Stimulated activated CD8-positive, alpha-beta memory T cell treated with anti-CD3 and anti-CD28 coated beads, Interleukin-15, amount 100 ng/mL, for 48 hours (primary cell): ENCODE results near the gene RNF111.
"Not testable (repeated sequence)": the region's sequence is repeated elsewhere in the genome, so short reads cannot be mapped to it uniquely, and the experiment has no call there.

Experiments
- DNase-seq, 2 donors: peaks; one replicate each; pipeline ENCODE4 v3.0.0-alpha.2; 2020; ENCODE audit warnings: low read depth in 2 of 2

RNF111 gene

GRCh38 chr15:59059076-59059597 lies 71.7 kb downstream of the RNF111 start:
- DNase-seq: no peak

GRCh38 chr15:59060348-59060747 lies 72.9 kb downstream of the RNF111 start:
- DNase-seq: no peak

GRCh38 chr15:59063042-59063441 lies 75.6 kb downstream of the RNF111 start:
- no peak for DNase-seq

- DNase-seq: no peak
Observed at GRCh38 chr15:59069430-59069829, 82.0 kb downstream of the RNF111 start.

- DNase-seq: no peak
Observed at GRCh38 chr15:59074607-59075006, 87.1 kb downstream of the RNF111 start.

- no peak for DNase-seq
Observed at GRCh38 chr15:59087731-59088130, 100.3 kb downstream of the RNF111 start.

GRCh38 chr15:59094077-59094476 lies 106.6 kb downstream of the RNF111 start:
- DNase-seq: no peak

- no peak for DNase-seq
Observed at GRCh38 chr15:59096429-59096828, 109.0 kb downstream of the RNF111 start.

- DNase-seq: no peak
Observed at GRCh38 chr15:59099162-59099685, 111.8 kb downstream of the RNF111 start.

GRCh38 chr15:59104602-59104911 lies 117.1 kb downstream of the RNF111 start:
- DNase-seq: no peak

- DNase-seq: peak; percentile 66 to 74
Observed at GRCh38 chr15:59104912-59105732, 117.7 kb downstream of the RNF111 start, which contains the start of gene CCNB2. Gene CCNB2, plus strand, starts transcription at chr15:59105146. Its CDS starts 123 bp downstream, at chr15:59105269.

- no peak for DNase-seq
Observed at GRCh38 chr15:59105854-59106253, 118.4 kb downstream of the RNF111 start.

GRCh38 chr15:59111251-59111650 lies 123.8 kb downstream of the RNF111 start:
- no peak for DNase-seq

- DNase-seq: no peak
Observed at GRCh38 chr15:59115047-59115446, 127.6 kb downstream of the RNF111 start.

- no peak for DNase-seq
Observed at GRCh38 chr15:59116141-59116540, 128.7 kb downstream of the RNF111 start.

- no peak for DNase-seq
Observed at GRCh38 chr15:59116771-59117170, 129.3 kb downstream of the RNF111 start.

GRCh38 chr15:59119625-59120024 lies 132.2 kb downstream of the RNF111 start:
- no peak for DNase-seq

- no peak for DNase-seq
Observed at GRCh38 chr15:59120937-59121336, 133.5 kb downstream of the RNF111 start.

GRCh38 chr15:59124261-59124660 lies 136.8 kb downstream of the RNF111 start:
- DNase-seq: no peak

- DNase-seq: not testable (repeated sequence)
Observed at GRCh38 chr15:59125683-59126082, 138.2 kb downstream of the RNF111 start.

GRCh38 chr15:59127255-59127654 lies 139.8 kb downstream of the RNF111 start:
- DNase-seq: not testable (repeated sequence)

GRCh38 chr15:59131456-59131855 lies 144.0 kb downstream of the RNF111 start:
- no peak for DNase-seq

- DNase-seq: no peak
Observed at GRCh38 chr15:59131969-59132562, 144.6 kb downstream of the RNF111 start.
